SK-N-SH treated with all-trans-retinoic acid at 6 μM for 48 hours (cell line): ENCODE data around the gene ZNF488.
A peak's percentile ranks its signal among the peaks of the same experiment; 100 is the strongest.

Source experiments
- ATAC-seq: fragments of 200-7000 bp; cut with Tn5 transposase; 3 replicates; pipeline ENCODE4 v1.9.1; 2020; ENCODE audit warnings: mild to moderate bottlenecking, moderate library complexity
- ARNTL ChIP-seq: fragments of 450-650 bp; formaldehyde crosslinking; IDR thresholded peaks from 2 replicates; pipeline ENCODE4 v1.5.0; 2020; ENCODE audit warnings: low read depth, mild to moderate bottlenecking, moderate library complexity, borderline replicate concordance
- BACH2 ChIP-seq: fragments of 250-450 bp; sonication (Bioruptor Pico); IDR thresholded peaks from 2 replicates; pipeline ENCODE4 v1.9.0; 2021; ENCODE audit warnings: mild to moderate bottlenecking, borderline replicate concordance
- CREB5 ChIP-seq: fragments of 250-450 bp; sonication (Bioruptor Pico); IDR thresholded peaks from 2 replicates; pipeline ENCODE4 v1.5.1; 2020; ENCODE audit warnings: low read depth, mild to moderate bottlenecking, moderate library complexity
- CSDC2 ChIP-seq: fragments of 250-450 bp; sonication (Bioruptor Pico); IDR thresholded peaks from 2 replicates; pipeline ENCODE4 v1.5.0; 2020; ENCODE audit warnings: mild to moderate bottlenecking, moderate library complexity
- GLIS3 ChIP-seq: fragments of 250-450 bp; sonication (Bioruptor Pico); IDR thresholded peaks from 2 replicates; pipeline ENCODE4 v1.5.0; 2020; ENCODE audit warnings: mild to moderate bottlenecking, moderate library complexity
- ISL1 ChIP-seq: fragments of 250-450 bp; sonication (Bioruptor Pico); IDR thresholded peaks from 2 replicates; pipeline ENCODE4 v2.1.2; 2022; ENCODE audit warnings: mild to moderate bottlenecking, moderate library complexity
- PATZ1 ChIP-seq: fragments of 250-450 bp; sonication (Bioruptor Pico); IDR thresholded peaks from 2 replicates; pipeline ENCODE4 v1.8.0; 2020; ENCODE audit warnings: mild to moderate bottlenecking, moderate library complexity, borderline replicate concordance
- POU6F1 ChIP-seq: fragments of 250-450 bp; sonication (Bioruptor Pico); IDR thresholded peaks from 2 replicates; pipeline ENCODE4 v1.8.0; 2021; ENCODE audit warnings: low read depth, mild to moderate bottlenecking, moderate library complexity, borderline replicate concordance
- PPARA ChIP-seq: fragments of 250-450 bp; sonication (Bioruptor Pico); IDR thresholded peaks from 2 replicates; pipeline ENCODE4 v1.5.0; 2020; ENCODE audit warnings: mild to moderate bottlenecking, borderline replicate concordance
- RARB ChIP-seq: fragments of 250-450 bp; sonication (Bioruptor Pico); IDR thresholded peaks from 2 replicates; pipeline ENCODE4 v1.8.0; 2021; ENCODE audit warnings: mild to moderate bottlenecking, moderate library complexity
- SNAI2 ChIP-seq: fragments of 250-450 bp; sonication (Bioruptor Pico); IDR thresholded peaks from 2 replicates; pipeline ENCODE4 v1.5.0; 2020; ENCODE audit warnings: mild to moderate bottlenecking, moderate library complexity
- TCF4 ChIP-seq: fragments of 250-450 bp; sonication (Bioruptor Pico); IDR thresholded peaks from 2 replicates; pipeline ENCODE4 v1.8.0; 2021; ENCODE audit warnings: mild to moderate bottlenecking, moderate library complexity, borderline replicate concordance
- TOX ChIP-seq: fragments of 250-450 bp; sonication (Bioruptor Pico); IDR thresholded peaks from 2 replicates; pipeline ENCODE4 v1.8.0; 2021; ENCODE audit warnings: mild to moderate bottlenecking, moderate library complexity, borderline replicate concordance
- ZC3H10 ChIP-seq: fragments of 250-450 bp; sonication (Bioruptor Pico); IDR thresholded peaks from 2 replicates; pipeline ENCODE4 v1.5.1; 2021; ENCODE audit warnings: mild to moderate bottlenecking, moderate library complexity
- ZFP3 ChIP-seq: fragments of 250-450 bp; sonication (Bioruptor Pico); IDR thresholded peaks from 2 replicates; pipeline ENCODE4 v1.5.0; 2020; ENCODE audit warnings: mild to moderate bottlenecking, moderate library complexity
- ZFP30 ChIP-seq: fragments of 450-650 bp; formaldehyde crosslinking; IDR thresholded peaks from 2 replicates; pipeline ENCODE4 v1.5.0; 2022; ENCODE audit warnings: mild to moderate bottlenecking, moderate library complexity
- ZNF565 ChIP-seq: fragments of 450-650 bp; formaldehyde crosslinking; conservative IDR thresholded peaks from 2 replicates; pipeline ENCODE4 v1.5.0; 2020; ENCODE audit warnings: low read depth, mild to moderate bottlenecking, moderate library complexity
- ZNF8 ChIP-seq: fragments of 450-650 bp; formaldehyde crosslinking; IDR thresholded peaks from 2 replicates; pipeline ENCODE4 v1.5.0; 2020; ENCODE audit warnings: mild to moderate bottlenecking, moderate library complexity
- TF ChIP-seq, protein P1 (sequence below): fragments of 250-450 bp; sonication (Bioruptor Pico); IDR thresholded peaks from 2 replicates; pipeline ENCODE4 v1.5.0; 2020; ENCODE audit warnings: mild to moderate bottlenecking, moderate library complexity

The ZNF488 gene

DNA sequence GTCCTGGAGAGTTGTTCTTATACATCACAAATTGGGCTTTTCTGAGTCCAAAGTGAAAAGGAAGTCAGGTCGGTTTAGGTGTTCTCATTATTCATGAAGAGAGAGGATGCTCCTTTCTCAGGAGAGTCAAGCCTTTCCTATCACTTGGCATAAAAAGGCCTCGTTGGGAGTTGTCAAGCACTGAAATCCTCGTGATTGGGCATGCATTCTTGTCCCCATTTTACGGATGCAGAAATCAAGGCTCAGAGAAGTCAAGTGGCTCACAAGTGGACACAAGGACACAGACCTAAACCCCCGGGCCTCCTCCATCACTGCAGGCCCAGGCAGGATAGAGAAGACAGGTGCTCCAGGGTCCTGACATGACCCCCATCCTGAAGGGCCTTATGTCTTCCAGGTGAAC is 27.4 kb downstream of the ZNF488 start (continued):
- TF ChIP-seq PPARA (CRISPR knock-in tag) (no peak), TOX (CRISPR knock-in tag) (no peak)
- TF ChIP-seq, all 23 proteins: peak for 0

DNA sequence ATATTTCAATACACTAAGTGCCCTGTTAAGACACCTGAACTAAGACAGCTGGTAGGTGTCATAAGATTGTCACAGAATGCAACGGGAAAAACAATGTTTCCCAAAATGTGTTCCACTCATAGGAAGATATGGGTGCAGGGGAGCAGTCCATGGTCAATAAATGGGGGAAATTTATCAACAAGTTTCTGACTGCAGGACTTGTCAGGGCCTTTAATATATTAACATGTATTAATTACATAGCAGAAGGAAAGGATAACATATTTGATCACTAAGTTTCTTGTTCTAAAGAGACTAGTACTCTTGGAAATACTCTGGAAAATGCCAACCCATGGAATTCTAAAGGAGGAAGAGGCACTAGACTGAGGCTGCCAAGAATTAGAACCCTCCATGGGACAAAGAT is 29.2 kb downstream of the ZNF488 start:
- no peak for TF ChIP-seq CREB5 (CRISPR knock-in tag)
- no peak for TF ChIP-seq SNAI2 (CRISPR knock-in tag)
- TF ChIP-seq ARNTL (CRISPR knock-in tag), result no peak
- no peak for TF ChIP-seq BACH2
- TF ChIP-seq PATZ1 (CRISPR knock-in tag), result no peak
- TF ChIP-seq POU6F1, result no peak
- TF ChIP-seq ZFP3 (CRISPR knock-in tag), result no peak
- TF ChIP-seq ZNF565 (CRISPR knock-in tag), result no peak
- no peak for ATAC-seq

- TF ChIP-seq ISL1 (CRISPR knock-in tag) (no peak), ZFP30 (no peak), TCF4 (no peak), POU6F1 (no peak), ZNF565 (CRISPR knock-in tag) (no peak), ZNF8 (CRISPR knock-in tag) (no peak), ZC3H10 (CRISPR knock-in tag) (no peak), RARB (CRISPR knock-in tag) (no peak), CSDC2 (CRISPR knock-in tag) (no peak), TOX (CRISPR knock-in tag) (no peak), PATZ1 (CRISPR knock-in tag) (no peak), ZFP3 (CRISPR knock-in tag) (no peak), BACH2 (no peak), GLIS3 (CRISPR knock-in tag) (no peak), SNAI2 (CRISPR knock-in tag) (no peak), PPARA (CRISPR knock-in tag) (no peak)
- TF ChIP-seq, protein P1, sequence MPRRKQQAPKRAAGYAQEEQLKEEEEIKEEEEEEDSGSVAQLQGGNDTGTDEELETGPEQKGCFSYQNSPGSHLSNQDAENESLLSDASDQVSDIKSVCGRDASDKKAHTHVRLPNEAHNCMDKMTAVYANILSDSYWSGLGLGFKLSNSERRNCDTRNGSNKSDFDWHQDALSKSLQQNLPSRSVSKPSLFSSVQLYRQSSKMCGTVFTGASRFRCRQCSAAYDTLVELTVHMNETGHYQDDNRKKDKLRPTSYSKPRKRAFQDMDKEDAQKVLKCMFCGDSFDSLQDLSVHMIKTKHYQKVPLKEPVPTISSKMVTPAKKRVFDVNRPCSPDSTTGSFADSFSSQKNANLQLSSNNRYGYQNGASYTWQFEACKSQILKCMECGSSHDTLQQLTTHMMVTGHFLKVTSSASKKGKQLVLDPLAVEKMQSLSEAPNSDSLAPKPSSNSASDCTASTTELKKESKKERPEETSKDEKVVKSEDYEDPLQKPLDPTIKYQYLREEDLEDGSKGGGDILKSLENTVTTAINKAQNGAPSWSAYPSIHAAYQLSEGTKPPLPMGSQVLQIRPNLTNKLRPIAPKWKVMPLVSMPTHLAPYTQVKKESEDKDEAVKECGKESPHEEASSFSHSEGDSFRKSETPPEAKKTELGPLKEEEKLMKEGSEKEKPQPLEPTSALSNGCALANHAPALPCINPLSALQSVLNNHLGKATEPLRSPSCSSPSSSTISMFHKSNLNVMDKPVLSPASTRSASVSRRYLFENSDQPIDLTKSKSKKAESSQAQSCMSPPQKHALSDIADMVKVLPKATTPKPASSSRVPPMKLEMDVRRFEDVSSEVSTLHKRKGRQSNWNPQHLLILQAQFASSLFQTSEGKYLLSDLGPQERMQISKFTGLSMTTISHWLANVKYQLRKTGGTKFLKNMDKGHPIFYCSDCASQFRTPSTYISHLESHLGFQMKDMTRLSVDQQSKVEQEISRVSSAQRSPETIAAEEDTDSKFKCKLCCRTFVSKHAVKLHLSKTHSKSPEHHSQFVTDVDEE (CRISPR knock-in tag), result no peak
- TF ChIP-seq, all 23 proteins: peak for 0
- peak; percentile 67 for ATAC-seq
Measured at GRCh38 chr10:47354165-47354564, 29.9 kb downstream of the ZNF488 start.
